Esophagus squamous epithelium (tissue), 4 donors: ENCODE measurements around the gene IRX5.

ENCODE experiments used
- CTCF ChIP-seq, 6 experiments: fragments of 450-650 bp in 4 of 6; fragments of 200-600 bp in 2 of 6; sonication (generic) in 2 of 6; IDR thresholded peaks; one replicate each; pipeline ENCODE4 v1.5.1; 2016 to 2019; ENCODE audit warnings: antibody characterized with exemption in 6 of 6, mild to moderate bottlenecking in 4 of 6, moderate library complexity in 4 of 6
- POLR2A ChIP-seq, 4 donors: fragments of 450-650 bp; IDR thresholded peaks; one replicate each; pipeline ENCODE4 v1.6.1; 2017; ENCODE audit warnings: antibody characterized with exemption in 4 of 4, mild to moderate bottlenecking in 4 of 4, moderate library complexity in 3 of 4

- TF ChIP-seq CTCF (IDR thresholded peaks at IDR 0.05) (no peak), POLR2A (IDR thresholded peaks at IDR 0.05) (no peak)
Measured at GRCh38 chr16:54968784-54969183, 38.1 kb downstream of the IRX5 start.
